ENCODE data around the gene RAX2. TPM values are rescaled to one million over a fixed set of nuclear protein-coding genes. Genes with fewer than 3 reads are reported as not detected.

The RAX2 gene
- total and polyA plus RNA-seq, 9 of the 15 experiments (the other 6 are each of a cell fraction or from before 2014, with no cell fraction given), result not detected

GRCh38 chr19:3778899-3779723 lies 7.1 kb upstream of the RAX2 start:
- in situ Hi-C loops (cut with MboI) (no loop called here), intact Hi-C loops (cut with micrococcal nuclease) (no loop called here)
- Histone ChIP-seq H4K20me1 (replicated peaks; ENCODE audit: control insufficient read depth, insufficient read depth, low read length) (no peaks in the 10 kb centered on the region), H3K9me3 (replicated peaks; ENCODE audit: control insufficient read depth, insufficient read depth, low read depth, low read length) (peaks cover 20% of the 10 kb centered on the region), H3K27me3 (ENCODE audit: control insufficient read depth in 2 of 2, insufficient read depth in 2 of 2, low read length in 2 of 2) (no peaks in the 10 kb centered on the region), H3K9me1 (ENCODE audit: control insufficient read depth, insufficient read depth, low read length) (no peaks in the 10 kb centered on the region), H3K4me1 (replicated peaks in 1 of 2; ENCODE audit: control insufficient read depth in 2 of 2, insufficient read depth in 2 of 2, low read length in 2 of 2) (peaks cover 0 to 36% of the 10 kb centered on the region in 2 experiments; a peak in 3 of 5 replicates), H3K4me3 (no peak overlapping the region), H3K79me2 (ENCODE audit: control insufficient read depth, insufficient read depth, low read length) (no peaks in the 10 kb centered on the region), H3K4me2 (ENCODE audit: insufficient read depth, low read length) (no peak overlapping the region), H3K9ac (ENCODE audit: insufficient read depth in 1 of 2, low read depth in 2 of 2, low read length in 2 of 2) (no peak overlapping the region), H3K36me3 (ENCODE audit: control insufficient read depth, insufficient read depth, low read length) (peaks cover 20% of the 10 kb centered on the region; the same call in 2 of the 3 replicates), H2AFZ (ENCODE audit: low read depth, low read length) (no peak overlapping the region), H3K27ac (ENCODE audit: extremely low read depth, low read depth, low read length) (no peak overlapping the region)
- BruUV-seq (replicated peaks), result no TSS peak
- WGBS (ENCODE audit: insufficient coverage, low coverage, missing lambda C conversion rate), result 53% methylated on average over 31 of the region's 44 CpGs
- CTCF ChIA-PET (ENCODE audit: low intra/inter-chr PET ratio), result no interaction called here
- no peak for FAIRE-seq
- DNase-seq (ENCODE audit: extremely low read depth in 1 of 4, low spot score in 3 of 4), result peak in 3 of 4 experiments; percentile 40 to 62 (median 54)
- ATAC-seq, result peak; percentile 55
- POLR2A ChIA-PET, result interaction anchor here (0.5 to 1.6 kb wide), 6 partner anchors 10 to 1192 kb away, joined by 3 to 7 read pairs (median 3); partner anchors contain the start of gene EEF2
- peak; percentile 18; the same call in 1 of the 2 replicates for TF ChIP-seq USF1 (CRISPR knock-in tag; IDR thresholded peaks at IDR 0.05)
- TF ChIP-seq KLF1 (tag; IDR thresholded peaks at IDR 0.05), result no peak
- no peak for TF ChIP-seq ZFPM2 (CRISPR knock-in tag; IDR thresholded peaks at IDR 0.05)
- TF ChIP-seq EWSR1 (IDR thresholded peaks at IDR 0.05; ENCODE audit: borderline replicate concordance, low read depth, partially characterized antibody), result no peak
- TF ChIP-seq EGR1 (conservative IDR thresholded peaks at IDR 0.05), result peak; percentile 52
- TF ChIP-seq ZNF57 (CRISPR knock-in tag; IDR thresholded peaks at IDR 0.05), result no peak
- TF ChIP-seq VEZF1 (CRISPR knock-in tag; IDR thresholded peaks at IDR 0.05), result peak; percentile 27; the same call in 1 of the 2 replicates
- no peak for TF ChIP-seq CHD2 (IDR thresholded peaks at IDR 0.05; ENCODE audit: low read depth, low read length)
- TF ChIP-seq, protein P1, sequence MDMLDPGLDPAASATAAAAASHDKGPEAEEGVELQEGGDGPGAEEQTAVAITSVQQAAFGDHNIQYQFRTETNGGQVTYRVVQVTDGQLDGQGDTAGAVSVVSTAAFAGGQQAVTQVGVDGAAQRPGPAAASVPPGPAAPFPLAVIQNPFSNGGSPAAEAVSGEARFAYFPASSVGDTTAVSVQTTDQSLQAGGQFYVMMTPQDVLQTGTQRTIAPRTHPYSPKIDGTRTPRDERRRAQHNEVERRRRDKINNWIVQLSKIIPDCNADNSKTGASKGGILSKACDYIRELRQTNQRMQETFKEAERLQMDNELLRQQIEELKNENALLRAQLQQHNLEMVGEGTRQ (CRISPR knock-in tag; IDR thresholded peaks at IDR 0.05), result peak; percentile 59
- TF ChIP-seq MBD1 (CRISPR knock-in tag; IDR thresholded peaks at IDR 0.05), result no peak
- TF ChIP-seq PHF8 (IDR thresholded peaks at IDR 0.05; ENCODE audit: borderline replicate concordance, low read length), result no peak
- TF ChIP-seq PCBP1 (IDR thresholded peaks at IDR 0.05; ENCODE audit: low read depth, low read length, poor library complexity, severe bottlenecking), result peak; percentile 32
- no peak for TF ChIP-seq ZNF445 (CRISPR knock-in tag; IDR thresholded peaks at IDR 0.05; ENCODE audit: low read depth)
- peak; percentile 54; the same call in 1 of the 2 replicates for TF ChIP-seq BHLHE40 (IDR thresholded peaks at IDR 0.05; ENCODE audit: low read length)
- no peak for TF ChIP-seq ZNF24 (IDR thresholded peaks at IDR 0.05)
- no peak for TF ChIP-seq ZNF384 (IDR thresholded peaks at IDR 0.05; ENCODE audit: low read depth, low read length)

All from K562 (cell line).